Right lobe of liver (tissue), 4 donors: ENCODE measurements around the gene CLCA4.

Experiments
- POLR2A ChIP-seq: fragments of 450-650 bp; IDR thresholded peaks from one replicate; pipeline ENCODE4 v1.6.1; 2017; ENCODE audit warnings: antibody characterized with exemption, mild to moderate bottlenecking
- TF ChIP-seq, protein P1 (sequence below), 4 donors: fragments of 200-600 bp in 3 of 4; fragments of 450-650 bp in 1 of 4; IDR thresholded peaks; one replicate each; pipeline versions ENCODE4 v1.5.1 to v1.8.0; 2016 to 2022; ENCODE audit warnings: antibody characterized with exemption in 4 of 4, mild to moderate bottlenecking in 2 of 4
- donor health status: DM: no; HTN: no; CAD: no.
- donor health status: DM: no; HTN: no; CAD: no.
- donor health status: DM: no; HTN: yes; CAD: no.

- TF ChIP-seq, protein P1, sequence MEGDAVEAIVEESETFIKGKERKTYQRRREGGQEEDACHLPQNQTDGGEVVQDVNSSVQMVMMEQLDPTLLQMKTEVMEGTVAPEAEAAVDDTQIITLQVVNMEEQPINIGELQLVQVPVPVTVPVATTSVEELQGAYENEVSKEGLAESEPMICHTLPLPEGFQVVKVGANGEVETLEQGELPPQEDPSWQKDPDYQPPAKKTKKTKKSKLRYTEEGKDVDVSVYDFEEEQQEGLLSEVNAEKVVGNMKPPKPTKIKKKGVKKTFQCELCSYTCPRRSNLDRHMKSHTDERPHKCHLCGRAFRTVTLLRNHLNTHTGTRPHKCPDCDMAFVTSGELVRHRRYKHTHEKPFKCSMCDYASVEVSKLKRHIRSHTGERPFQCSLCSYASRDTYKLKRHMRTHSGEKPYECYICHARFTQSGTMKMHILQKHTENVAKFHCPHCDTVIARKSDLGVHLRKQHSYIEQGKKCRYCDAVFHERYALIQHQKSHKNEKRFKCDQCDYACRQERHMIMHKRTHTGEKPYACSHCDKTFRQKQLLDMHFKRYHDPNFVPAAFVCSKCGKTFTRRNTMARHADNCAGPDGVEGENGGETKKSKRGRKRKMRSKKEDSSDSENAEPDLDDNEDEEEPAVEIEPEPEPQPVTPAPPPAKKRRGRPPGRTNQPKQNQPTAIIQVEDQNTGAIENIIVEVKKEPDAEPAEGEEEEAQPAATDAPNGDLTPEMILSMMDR (IDR thresholded peaks at IDR 0.05): no peak
- no peak for TF ChIP-seq POLR2A
Observed at GRCh38 chr1:86618358-86618757, 71.5 kb downstream of the CLCA4 start.
